ENCODE data around the gene RNF144B.
"Not testable (repeated sequence)": the region's sequence is repeated elsewhere in the genome, so short reads cannot be mapped to it uniquely, and the experiment has no call there.

The RNF144B gene

DNA sequence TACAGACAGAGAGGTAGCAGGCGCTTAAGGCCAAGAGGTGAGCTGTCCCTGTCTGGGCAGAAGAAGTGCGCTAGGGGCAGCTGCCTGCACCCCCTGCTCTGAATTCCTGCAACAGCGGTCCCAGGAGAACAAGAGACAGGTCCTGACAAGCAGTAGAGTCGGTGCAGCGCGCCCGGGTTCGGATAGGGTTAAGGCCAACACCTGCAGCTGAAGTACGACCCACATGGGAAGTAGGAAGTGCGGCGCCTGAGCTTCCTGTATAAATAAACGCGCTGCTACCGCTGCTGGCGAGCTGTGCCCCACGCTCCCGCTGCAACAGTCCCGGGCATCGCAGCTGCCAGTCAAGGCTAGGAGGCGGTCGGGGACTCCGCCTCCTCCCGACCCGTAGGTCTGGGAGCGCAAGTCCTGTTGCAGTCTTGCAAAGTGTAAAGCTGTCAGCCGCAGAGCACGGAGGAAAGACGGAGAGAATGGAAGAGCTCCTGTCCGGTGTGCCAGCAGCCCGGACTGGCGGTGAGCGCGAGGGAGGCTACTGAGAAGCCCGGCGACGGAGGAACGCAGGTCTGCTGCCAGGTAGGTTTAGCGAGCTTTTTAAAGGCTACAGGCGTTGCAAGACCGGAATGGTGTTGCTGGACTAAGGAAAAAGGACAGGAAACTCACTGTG is at the start of gene RNF144B:
Gene RNF144B (plus strand): TSS at position 290 of the 661 bp plus-strand sequence. CDS start 12,185 bp downstream, outside the sequence.
- peak; percentile 48 to 58 for DNase-seq (ENCODE audit: low spot score in 2 of 2)

DNA sequence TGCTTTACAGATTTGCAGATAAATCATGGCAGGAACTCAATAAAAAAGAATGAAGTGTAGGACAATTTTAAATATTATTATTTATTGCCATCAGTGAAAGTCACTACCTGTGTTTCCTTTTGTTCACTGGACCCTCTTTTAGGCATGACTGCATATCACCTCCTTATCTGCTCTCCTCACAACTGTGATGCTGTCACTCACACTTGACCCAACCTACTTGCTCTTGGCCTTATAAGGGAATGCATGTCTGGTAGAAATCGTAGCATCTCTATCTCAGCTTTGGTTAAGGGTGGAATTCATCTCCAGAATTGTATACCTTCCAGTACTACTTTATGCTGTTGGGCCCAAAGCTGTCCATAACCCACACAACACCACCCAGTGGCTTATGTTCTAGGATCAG is 47.6 kb upstream of the RNF144B start:
- Mint-ChIP-seq H3K9me3 (no peaks in the 10 kb centered on the region), H3K36me3 (no peaks in the 10 kb centered on the region), H3K27me3 (no peaks in the 10 kb centered on the region), H3K4me1 (peaks cover 11% of the 10 kb centered on the region), H3K4me3 (no peak overlapping the region), H3K27ac (no peak overlapping the region)
- DNase-seq (ENCODE audit: low spot score in 2 of 2): no peak
- no peak for ATAC-seq (ENCODE audit: low read depth)

More for the DNA sequence above, at the start of gene RNF144B:
- peak within 1 kb of the TSS; percentile 88 for H3K27ac Mint-ChIP-seq
- peak within 1 kb of the TSS; percentile 99 for H3K4me3 Mint-ChIP-seq
- peaks cover 33% of the 10 kb centered on the region for H3K4me1 Mint-ChIP-seq
- ATAC-seq (ENCODE audit: low read depth): peak; percentile 89
- no peaks in the 10 kb centered on the region for H3K9me3 Mint-ChIP-seq
- H3K27me3 Mint-ChIP-seq: no peaks in the 10 kb centered on the region
- peaks cover 2% of the 10 kb centered on the region for H3K36me3 Mint-ChIP-seq

DNA sequence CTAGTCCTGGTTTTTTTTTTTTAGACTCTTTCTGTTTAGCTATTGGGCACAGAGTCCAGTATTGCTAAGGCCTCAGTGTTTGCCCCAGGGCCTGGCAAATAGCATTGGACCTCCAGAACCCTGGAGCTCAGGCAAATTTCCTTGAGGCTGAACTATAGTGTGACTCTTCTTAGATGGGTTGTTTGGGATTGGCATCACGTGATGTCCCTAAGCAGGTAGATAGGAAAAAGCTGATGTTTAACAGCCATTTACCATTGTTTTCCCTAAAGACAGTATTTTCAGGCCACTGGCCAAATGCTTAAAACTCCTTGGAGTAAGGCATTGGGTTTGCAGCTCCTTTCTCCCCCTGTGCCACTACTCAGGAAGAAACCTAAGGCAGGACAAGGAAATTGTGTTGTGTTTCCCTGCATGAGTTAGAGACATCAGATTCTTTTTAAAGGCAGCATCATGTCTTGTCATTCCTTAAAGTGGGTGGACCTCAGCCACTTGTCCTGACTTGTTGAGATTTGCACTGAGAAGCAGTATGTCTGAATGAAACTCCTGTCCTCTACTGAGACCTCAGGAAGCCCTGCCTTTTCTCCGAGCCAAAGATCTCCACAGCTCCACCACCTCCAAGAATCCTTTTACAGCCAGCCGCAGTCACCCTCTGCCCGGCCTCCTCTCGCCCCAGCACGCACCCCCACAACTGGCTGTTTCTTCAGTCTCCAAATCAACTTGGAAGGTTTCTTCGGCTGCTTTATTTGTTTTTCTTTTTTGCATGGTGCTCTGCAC is 46.2 kb upstream of the RNF144B start:
- DNase-seq (ENCODE audit: low spot score in 2 of 2) (no peak), ATAC-seq (ENCODE audit: low read depth) (no peak)
- Mint-ChIP-seq H3K36me3 (no peaks in the 10 kb centered on the region), H3K27ac (no peak overlapping the region), H3K9me3 (no peaks in the 10 kb centered on the region), H3K27me3 (no peaks in the 10 kb centered on the region), H3K4me1 (peaks cover 11% of the 10 kb centered on the region), H3K4me3 (no peak overlapping the region)

DNA sequence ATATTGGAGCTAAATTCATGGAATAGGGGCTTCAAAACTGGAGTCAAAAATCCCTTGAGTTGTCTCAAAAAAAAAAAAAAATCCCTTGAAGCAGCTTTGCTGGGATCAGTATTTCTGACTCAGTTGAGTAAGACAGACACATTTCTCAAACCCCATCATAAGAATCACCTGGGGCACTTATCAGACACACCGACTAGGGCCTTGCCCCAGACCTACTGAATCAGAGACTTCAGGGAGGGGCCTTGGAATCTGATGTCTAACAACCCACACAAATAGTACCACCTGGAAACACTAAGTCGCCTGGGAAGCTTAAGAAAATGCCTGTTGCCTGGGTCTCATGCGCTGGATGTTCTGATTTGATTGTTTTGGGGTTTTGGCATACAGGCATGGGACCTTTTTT is 44.9 kb upstream of the RNF144B start:
- H3K4me3 Mint-ChIP-seq: no peak overlapping the region
- no peaks in the 10 kb centered on the region for H3K36me3 Mint-ChIP-seq
- no peaks in the 10 kb centered on the region for H3K27me3 Mint-ChIP-seq
- H3K27ac Mint-ChIP-seq: no peak overlapping the region
- H3K4me1 Mint-ChIP-seq: peaks cover 6% of the 10 kb centered on the region
- H3K9me3 Mint-ChIP-seq: no peaks in the 10 kb centered on the region
- ATAC-seq (ENCODE audit: low read depth) (no peak), DNase-seq (ENCODE audit: low spot score in 2 of 2) (no peak)

DNA sequence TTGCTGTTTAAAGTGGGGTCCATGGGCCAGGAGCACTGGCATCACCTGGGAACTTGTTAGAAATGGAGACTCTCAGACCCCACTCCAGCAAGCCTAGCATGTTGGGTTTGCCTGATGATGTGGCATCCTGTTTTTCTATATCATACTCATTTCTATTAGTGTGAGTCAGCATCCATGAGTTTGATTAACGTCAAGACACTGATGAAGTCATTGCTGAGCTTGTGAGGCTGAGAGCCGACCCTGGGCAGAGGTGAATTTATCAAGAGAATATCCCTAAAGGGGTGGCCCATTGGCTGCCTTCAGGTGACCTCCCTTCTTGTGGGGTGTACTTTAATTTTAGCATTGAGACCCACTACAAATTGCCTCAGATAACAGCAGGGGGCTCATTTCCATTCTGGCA is 43.4 kb upstream of the RNF144B start:
- Mint-ChIP-seq H3K9me3 (no peaks in the 10 kb centered on the region), H3K4me1 (peaks cover 6% of the 10 kb centered on the region), H3K4me3 (no peak overlapping the region), H3K27me3 (no peaks in the 10 kb centered on the region), H3K27ac (no peak overlapping the region), H3K36me3 (no peaks in the 10 kb centered on the region)
- ATAC-seq (ENCODE audit: low read depth) (no peak), DNase-seq (ENCODE audit: low spot score in 2 of 2) (no peak)

DNA sequence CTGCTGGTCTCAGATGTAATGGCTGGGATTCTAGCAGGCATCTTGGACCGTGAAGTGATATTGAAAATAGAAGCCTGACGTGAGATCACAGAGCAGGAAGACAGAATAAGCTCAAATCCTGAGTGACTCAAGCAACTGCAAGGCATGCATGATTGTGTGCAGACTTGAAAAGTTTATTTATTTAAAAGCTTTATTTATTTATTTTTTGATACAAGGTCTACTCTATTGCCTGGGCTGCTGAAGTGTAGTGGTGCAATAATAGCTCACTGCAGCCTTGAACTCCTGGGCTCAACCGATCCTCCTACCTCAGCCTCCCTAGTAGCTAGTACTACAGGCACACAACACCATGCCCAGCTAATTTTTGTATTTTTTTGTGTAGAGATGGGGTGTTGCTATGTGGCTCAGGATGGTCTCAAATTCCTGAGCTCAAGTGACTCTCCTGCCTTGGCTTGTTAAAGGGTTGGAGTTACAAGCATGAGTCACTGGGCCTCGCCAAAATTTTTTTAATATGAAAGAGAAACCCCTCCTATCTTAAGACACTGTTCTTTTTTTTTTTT is 40.1 kb upstream of the RNF144B start:
- Mint-ChIP-seq H3K27ac (no peak overlapping the region), H3K4me1 (peaks cover 8% of the 10 kb centered on the region), H3K36me3 (no peaks in the 10 kb centered on the region), H3K27me3 (no peaks in the 10 kb centered on the region), H3K9me3 (no peaks in the 10 kb centered on the region), H3K4me3 (no peak overlapping the region)
- no peak for ATAC-seq (ENCODE audit: low read depth)
- DNase-seq (ENCODE audit: low spot score in 2 of 2): no peak

DNA sequence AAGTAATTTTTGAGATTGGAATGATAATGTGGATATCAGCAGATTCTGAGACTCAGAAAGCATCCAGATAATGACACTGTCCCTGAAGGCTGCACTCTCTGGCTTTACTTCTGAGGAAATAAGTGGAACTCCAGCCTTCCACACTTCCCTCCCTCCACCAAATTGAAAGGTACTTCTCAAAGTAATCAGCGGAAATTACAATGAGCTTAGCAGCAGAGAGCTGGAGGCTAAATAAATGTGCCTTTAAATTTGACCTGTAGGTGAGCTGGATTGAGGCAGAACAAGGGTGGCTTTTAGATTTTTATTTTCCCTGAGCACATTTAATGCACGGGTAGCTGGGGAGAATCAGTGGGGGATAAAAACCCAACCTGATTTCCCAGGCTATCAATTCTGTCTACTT is 39.3 kb upstream of the RNF144B start:
- ATAC-seq (ENCODE audit: low read depth): no peak
- no peak for DNase-seq (ENCODE audit: low spot score in 2 of 2)
- no peaks in the 10 kb centered on the region for H3K36me3 Mint-ChIP-seq
- H3K27me3 Mint-ChIP-seq: no peaks in the 10 kb centered on the region
- peaks cover 8% of the 10 kb centered on the region for H3K4me1 Mint-ChIP-seq
- no peak overlapping the region for H3K4me3 Mint-ChIP-seq
- no peaks in the 10 kb centered on the region for H3K9me3 Mint-ChIP-seq
- no peak overlapping the region for H3K27ac Mint-ChIP-seq

DNA sequence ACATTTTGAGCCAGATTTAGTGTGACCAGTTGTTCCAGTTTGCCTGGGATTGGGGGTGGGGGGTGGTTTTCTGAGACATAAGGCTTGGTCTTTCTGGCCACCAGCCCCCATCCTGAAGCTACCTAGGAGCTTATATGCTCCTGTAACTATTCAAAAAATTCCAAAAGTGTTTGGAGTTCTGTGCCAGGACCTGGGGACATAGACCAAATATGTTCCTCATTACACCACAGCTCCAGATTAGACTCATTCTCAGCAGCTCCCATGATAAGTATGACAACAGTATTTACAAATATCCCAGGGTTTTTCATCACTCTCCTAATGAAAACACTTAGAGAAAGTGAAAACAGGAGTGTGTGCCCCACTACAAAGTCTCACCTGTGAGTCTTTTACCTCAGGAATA is 37.8 kb upstream of the RNF144B start:
- DNase-seq (ENCODE audit: low spot score in 2 of 2) (no peak), ATAC-seq (ENCODE audit: low read depth) (no peak)
- no peak overlapping the region for H3K27ac Mint-ChIP-seq
- no peak overlapping the region for H3K4me3 Mint-ChIP-seq
- H3K27me3 Mint-ChIP-seq: no peaks in the 10 kb centered on the region
- no peaks in the 10 kb centered on the region for H3K36me3 Mint-ChIP-seq
- H3K9me3 Mint-ChIP-seq: no peaks in the 10 kb centered on the region
- H3K4me1 Mint-ChIP-seq: peaks cover 8% of the 10 kb centered on the region

DNA sequence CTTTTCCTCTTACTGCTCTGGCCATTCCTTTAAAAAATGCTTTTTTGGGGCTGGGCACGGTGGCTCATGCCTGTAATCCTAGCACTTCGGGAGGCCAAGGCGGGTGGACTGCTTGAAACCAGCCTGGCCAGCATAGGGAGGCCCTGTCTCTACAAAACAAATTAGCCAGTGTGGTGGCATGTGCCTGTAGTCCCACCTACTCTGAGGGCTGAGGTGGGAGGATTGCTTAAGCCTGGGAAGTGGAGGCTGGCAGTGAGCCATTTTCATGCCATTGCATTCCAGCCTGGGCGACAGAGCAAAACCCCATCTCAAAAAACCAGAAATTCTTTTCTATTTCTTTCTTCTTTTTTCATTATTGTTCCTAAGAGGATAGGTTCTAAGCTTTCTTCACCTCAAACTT is 36.9 kb upstream of the RNF144B start:
- ATAC-seq (ENCODE audit: low read depth) (no peak), DNase-seq (ENCODE audit: low spot score in 2 of 2) (no peak)
- H3K36me3 Mint-ChIP-seq: peaks cover 2% of the 10 kb centered on the region
- H3K27me3 Mint-ChIP-seq: no peaks in the 10 kb centered on the region
- H3K4me1 Mint-ChIP-seq: peaks cover 8% of the 10 kb centered on the region
- no peaks in the 10 kb centered on the region for H3K9me3 Mint-ChIP-seq
- no peak overlapping the region for H3K4me3 Mint-ChIP-seq
- H3K27ac Mint-ChIP-seq: no peak overlapping the region

DNA sequence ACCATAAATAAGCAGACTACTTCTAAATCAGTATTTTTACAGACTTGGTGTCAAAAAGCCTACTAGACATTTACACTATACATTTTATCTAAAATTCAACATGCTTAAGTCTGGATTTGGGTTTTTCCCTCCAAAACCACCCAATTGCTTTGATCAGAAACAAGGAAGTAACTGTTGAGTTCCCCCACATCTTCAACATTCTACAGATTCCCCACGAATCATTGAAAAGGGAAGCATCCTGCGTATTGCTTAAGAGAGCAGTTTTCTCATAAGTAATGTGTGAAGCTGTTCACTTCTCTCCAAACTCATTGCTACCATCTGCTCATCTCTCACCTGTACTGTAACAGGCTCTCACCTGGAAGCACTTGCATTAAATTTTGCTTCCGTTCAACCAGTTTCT is 36.4 kb upstream of the RNF144B start:
- Mint-ChIP-seq H3K27me3 (no peaks in the 10 kb centered on the region), H3K36me3 (peaks cover 2% of the 10 kb centered on the region), H3K4me3 (no peak overlapping the region), H3K9me3 (no peaks in the 10 kb centered on the region), H3K4me1 (peaks cover 8% of the 10 kb centered on the region), H3K27ac (no peak overlapping the region)
- DNase-seq (ENCODE audit: low spot score in 2 of 2) (no peak), ATAC-seq (ENCODE audit: low read depth) (peak; percentile 83)

DNA sequence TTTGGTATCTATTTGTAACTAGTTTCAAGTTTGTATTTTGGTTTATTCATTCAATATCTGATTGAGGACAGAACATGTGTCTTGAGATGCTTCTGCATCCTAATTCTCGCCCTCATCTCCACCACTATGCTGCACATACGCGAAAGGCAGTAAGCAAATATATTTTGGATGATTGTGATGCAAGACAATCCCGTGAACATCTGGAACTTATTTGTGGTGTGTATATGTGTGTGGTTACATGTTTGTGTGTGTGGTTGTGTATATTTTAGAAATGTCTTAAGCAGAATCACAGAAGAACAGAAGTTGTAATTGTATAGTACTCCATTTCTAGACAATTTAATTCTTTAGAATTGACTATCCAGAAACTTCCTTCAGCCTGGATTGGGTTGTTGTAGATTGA is 35.1 kb upstream of the RNF144B start:
- Mint-ChIP-seq H3K27me3 (no peaks in the 10 kb centered on the region), H3K27ac (no peak overlapping the region), H3K4me3 (no peak overlapping the region), H3K36me3 (peaks cover 2% of the 10 kb centered on the region), H3K4me1 (peaks cover 10% of the 10 kb centered on the region), H3K9me3 (no peaks in the 10 kb centered on the region)
- ATAC-seq (ENCODE audit: low read depth): no peak
- DNase-seq (ENCODE audit: low spot score in 2 of 2): no peak

DNA sequence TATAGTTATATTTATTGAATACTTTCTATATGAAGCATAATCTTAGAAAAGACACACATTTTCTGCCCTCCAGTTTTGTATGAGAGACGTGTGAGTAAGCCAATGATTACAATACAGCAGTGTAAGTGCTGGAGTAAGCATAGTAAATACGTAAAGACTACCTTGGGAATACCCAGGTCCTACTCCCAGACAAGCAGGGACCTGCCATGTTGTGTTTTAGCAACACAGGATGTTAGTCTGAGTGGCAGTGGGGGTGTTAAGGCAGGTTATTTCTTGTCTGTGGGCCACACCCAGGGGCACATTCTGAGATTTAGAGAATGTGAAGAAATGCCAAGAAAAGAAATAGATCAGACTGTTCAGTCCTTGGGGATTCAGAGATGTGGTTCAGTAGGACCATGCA is 34.3 kb upstream of the RNF144B start:
- Mint-ChIP-seq H3K4me1 (peaks cover 10% of the 10 kb centered on the region), H3K27ac (no peak overlapping the region), H3K9me3 (no peaks in the 10 kb centered on the region), H3K36me3 (peaks cover 2% of the 10 kb centered on the region), H3K27me3 (no peaks in the 10 kb centered on the region), H3K4me3 (no peak overlapping the region)
- no peak for DNase-seq (ENCODE audit: low spot score in 2 of 2)
- no peak for ATAC-seq (ENCODE audit: low read depth)

DNA sequence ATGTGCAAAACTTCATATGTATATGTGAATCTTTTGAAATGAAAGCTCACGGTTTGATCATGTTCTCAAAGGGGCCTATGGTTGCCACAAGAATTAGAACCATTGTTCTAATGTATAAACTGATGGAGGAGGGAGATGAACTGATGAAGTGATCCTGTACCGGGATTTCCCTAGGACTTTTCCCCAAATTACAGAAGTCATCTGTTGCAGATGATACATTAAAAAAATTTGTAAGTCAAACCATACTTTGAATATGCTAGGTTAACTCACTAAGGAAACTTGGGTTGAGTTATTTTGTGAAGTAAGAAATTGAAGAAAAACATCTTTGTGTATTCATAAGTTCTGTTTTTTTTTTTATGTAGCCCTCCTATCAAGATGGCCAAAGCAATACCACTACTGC is 33.9 kb upstream of the RNF144B start:
- no peak for ATAC-seq (ENCODE audit: low read depth)
- H3K27me3 Mint-ChIP-seq: no peaks in the 10 kb centered on the region

DNA sequence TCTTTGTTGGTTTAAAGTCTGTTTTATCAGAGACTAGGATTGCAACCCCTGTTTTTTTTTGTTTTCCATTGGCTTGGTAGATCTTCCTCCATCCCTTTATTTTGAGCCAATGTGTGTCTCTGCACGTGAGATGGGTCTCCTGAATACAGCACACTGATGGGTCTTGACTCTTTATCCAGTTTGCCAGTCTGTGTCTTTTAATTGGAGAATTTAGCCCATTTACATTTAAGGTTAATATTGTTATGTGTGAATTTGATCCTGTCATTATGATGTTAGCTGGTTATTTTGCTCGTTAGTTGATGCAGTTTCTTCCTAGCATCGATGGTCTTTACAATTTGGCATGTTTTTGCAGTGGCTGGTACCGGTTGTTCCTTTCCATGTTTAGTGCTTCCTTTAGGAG is 29.6 kb upstream of the RNF144B start:
- H3K4me1 Mint-ChIP-seq: peaks cover 22% of the 10 kb centered on the region

More for the DNA sequence above, 33.9 kb upstream of the RNF144B start:
- Mint-ChIP-seq H3K36me3 (peaks cover 5% of the 10 kb centered on the region), H3K9me3 (peaks cover 3% of the 10 kb centered on the region), H3K4me1 (peaks cover 10% of the 10 kb centered on the region), H3K27ac (no peak overlapping the region), H3K4me3 (no peak overlapping the region)
- DNase-seq (ENCODE audit: low spot score in 2 of 2): no peak

More for the DNA sequence above, 29.6 kb upstream of the RNF144B start:
- not testable (repeated sequence) for H3K4me3 Mint-ChIP-seq; H3K36me3 Mint-ChIP-seq; H3K27ac Mint-ChIP-seq; H3K9me3 Mint-ChIP-seq; ATAC-seq (ENCODE audit: low read depth); H3K27me3 Mint-ChIP-seq; DNase-seq (ENCODE audit: low spot score in 2 of 2)
